ENCODE results near the gene TNIP1.

The TNIP1 gene

DNA sequence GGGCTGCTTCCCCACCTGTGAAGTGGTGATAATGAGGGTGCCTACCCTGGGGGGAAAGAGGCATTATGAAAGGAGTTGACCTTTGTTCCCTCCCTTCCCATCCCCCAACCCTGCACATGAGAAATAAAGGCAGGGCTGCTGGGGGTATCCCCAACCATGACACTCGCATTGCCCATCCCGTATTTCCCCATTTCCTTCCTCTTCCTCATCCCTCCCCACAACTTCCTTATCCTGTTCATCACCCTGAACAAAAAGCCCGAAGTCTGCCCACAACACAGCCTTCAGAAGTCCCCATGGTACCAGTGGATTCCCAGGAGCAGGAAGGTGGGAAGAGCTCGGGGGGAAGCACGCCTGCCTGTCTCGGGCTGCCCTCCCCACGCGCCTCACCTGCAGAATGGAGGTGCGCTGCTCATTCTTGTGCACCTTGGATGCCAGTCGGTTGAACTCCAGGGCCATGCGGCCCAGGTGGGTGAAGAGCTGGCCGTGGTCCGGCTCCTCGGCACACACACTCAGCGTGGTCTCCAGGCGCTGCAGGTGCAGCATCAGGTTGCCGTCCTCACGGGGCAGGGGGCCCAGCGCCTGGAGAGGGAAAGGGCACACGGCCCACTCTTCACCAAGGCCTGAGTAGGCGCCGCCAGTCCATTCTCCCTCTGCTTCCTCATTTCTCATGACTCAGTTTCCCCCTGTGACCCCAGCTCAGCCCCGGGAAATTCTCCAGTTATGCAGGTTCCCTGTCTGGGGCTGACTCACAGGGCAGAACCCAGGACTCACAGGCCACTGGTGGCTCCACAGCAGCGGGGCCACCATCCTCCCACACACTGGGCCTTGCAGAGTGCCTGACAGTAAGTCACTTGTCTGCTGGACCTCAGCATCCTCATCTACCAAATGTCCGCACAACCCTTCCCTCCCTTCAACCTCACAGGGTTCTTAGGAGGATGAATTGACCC lies 24.2 kb downstream of the TNIP1 start:
- no peak overlapping the region for H3K27ac ChIP-seq (ENCODE audit: insufficient read depth, low read depth, low read length, poor library complexity, severe bottlenecking)
- no peak overlapping the region for H3K4me3 ChIP-seq (ENCODE audit: insufficient read depth, low read depth, low read length)
- H3K27me3 ChIP-seq (ENCODE audit: control insufficient read depth, insufficient read depth, low read length, poor library complexity, severe bottlenecking) = no peaks in the 10 kb centered on the region
- no peaks in the 10 kb centered on the region for H3K36me3 ChIP-seq (ENCODE audit: control insufficient read depth, insufficient read depth, low read length)
- H3K9me3 ChIP-seq (ENCODE audit: control insufficient read depth, low read length) = no peaks in the 10 kb centered on the region
- 94 to 96% methylated on average over 25 of the region's 25 CpGs for WGBS, 2 experiments
- no peaks in the 10 kb centered on the region for H3K4me1 ChIP-seq (ENCODE audit: control insufficient read depth, insufficient read depth, low read length)

DNA sequence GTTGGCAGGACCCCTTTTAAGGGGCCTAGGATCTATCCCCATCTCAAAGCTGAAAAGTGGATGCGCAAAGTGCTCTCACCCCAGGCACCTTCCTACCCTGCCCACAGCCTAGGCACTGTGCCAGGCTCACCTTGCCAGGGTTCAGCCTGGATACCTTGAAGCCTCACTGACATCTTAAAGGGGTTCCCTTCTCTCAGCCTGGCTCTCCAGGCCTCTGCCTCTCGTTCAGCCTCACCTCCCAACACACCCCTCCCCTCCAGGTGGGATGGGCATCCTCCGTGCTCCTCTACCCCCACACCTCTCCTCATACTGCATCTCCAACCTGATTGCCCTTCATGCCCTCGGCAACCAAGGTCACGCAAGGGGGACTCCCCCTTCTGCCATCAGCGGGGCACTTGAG lies 25.5 kb downstream of the TNIP1 start:
- Histone ChIP-seq H3K9me3 (ENCODE audit: control insufficient read depth, low read length) (no peaks in the 10 kb centered on the region), H3K4me1 (ENCODE audit: control insufficient read depth, insufficient read depth, low read length) (no peaks in the 10 kb centered on the region), H3K27ac (ENCODE audit: insufficient read depth, low read depth, low read length, poor library complexity, severe bottlenecking) (no peak overlapping the region), H3K4me3 (ENCODE audit: insufficient read depth, low read depth, low read length) (no peak overlapping the region), H3K36me3 (ENCODE audit: control insufficient read depth, insufficient read depth, low read length) (peaks cover 5% of the 10 kb centered on the region), H3K27me3 (ENCODE audit: control insufficient read depth, insufficient read depth, low read length, poor library complexity, severe bottlenecking) (no peaks in the 10 kb centered on the region)
- 92 to 93% methylated on average over 6 of the region's 6 CpGs for WGBS, 2 experiments

DNA sequence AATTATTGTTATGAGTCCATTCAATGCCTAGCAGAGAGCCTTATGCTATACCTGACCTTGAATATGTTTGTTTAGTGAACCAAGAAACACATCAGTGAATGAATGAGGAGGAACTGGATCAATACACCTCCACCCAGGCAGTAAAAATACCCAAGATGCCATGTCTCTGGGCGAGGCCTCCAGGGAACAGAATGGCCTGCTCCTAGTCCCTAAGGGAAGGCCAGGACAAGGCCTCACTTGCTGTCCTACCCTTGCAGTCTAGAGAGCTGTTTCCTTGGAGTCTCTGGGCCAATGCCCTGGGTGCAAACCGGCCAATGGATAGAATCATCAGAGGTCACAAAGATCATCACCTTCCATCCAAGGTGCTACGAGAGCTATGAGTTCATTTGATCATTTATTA lies 26.1 kb downstream of the TNIP1 start:
- no peaks in the 10 kb centered on the region for H3K4me1 ChIP-seq (ENCODE audit: control insufficient read depth, insufficient read depth, low read length)
- no peak overlapping the region for H3K4me3 ChIP-seq (ENCODE audit: insufficient read depth, low read depth, low read length)
- H3K36me3 ChIP-seq (ENCODE audit: control insufficient read depth, insufficient read depth, low read length) = peaks cover 5% of the 10 kb centered on the region
- no peaks in the 10 kb centered on the region for H3K9me3 ChIP-seq (ENCODE audit: control insufficient read depth, low read length)
- H3K27me3 ChIP-seq (ENCODE audit: control insufficient read depth, insufficient read depth, low read length, poor library complexity, severe bottlenecking) = no peaks in the 10 kb centered on the region
- no peak overlapping the region for H3K27ac ChIP-seq (ENCODE audit: insufficient read depth, low read depth, low read length, poor library complexity, severe bottlenecking)
- WGBS, 2 experiments = 94% methylated on average over 3 of the region's 3 CpGs

DNA sequence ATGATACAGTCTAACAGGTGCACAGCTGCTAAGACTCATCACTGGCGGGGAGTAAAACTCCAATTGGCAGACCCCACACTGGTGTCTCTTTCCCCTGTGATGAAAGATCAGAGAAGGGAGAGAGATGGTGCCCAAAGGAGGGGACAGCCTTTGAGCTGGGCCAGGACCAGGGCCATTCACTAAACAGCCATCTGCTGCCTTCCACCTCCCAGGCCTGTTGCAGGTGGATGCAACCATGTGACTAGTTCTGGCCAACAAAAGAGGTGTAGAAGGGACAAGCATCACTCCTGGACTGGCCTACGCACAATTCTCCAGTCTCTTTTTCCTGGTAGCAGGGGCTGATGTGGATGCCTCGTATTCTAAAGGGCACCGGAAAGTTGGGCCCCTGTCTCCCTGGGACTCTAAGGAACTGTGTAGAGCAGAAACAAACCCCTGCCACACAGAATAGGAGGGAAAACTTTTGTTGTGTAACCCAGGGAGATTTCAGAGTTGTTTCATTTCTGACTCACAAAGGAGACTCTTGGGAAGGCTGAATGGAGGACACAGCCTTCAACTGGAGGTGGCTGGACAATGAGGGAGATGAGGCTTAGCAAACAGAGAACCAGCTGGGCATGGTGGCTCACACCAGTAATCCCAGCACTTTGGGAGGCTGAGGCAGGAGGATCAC lies 26.9 kb downstream of the TNIP1 start:
- Histone ChIP-seq H3K4me3 (ENCODE audit: insufficient read depth, low read depth, low read length) (no peak overlapping the region), H3K27me3 (ENCODE audit: control insufficient read depth, insufficient read depth, low read length, poor library complexity, severe bottlenecking) (no peaks in the 10 kb centered on the region), H3K9me3 (ENCODE audit: control insufficient read depth, low read length) (no peaks in the 10 kb centered on the region), H3K4me1 (ENCODE audit: control insufficient read depth, insufficient read depth, low read length) (no peaks in the 10 kb centered on the region), H3K27ac (ENCODE audit: insufficient read depth, low read depth, low read length, poor library complexity, severe bottlenecking) (no peak overlapping the region), H3K36me3 (ENCODE audit: control insufficient read depth, insufficient read depth, low read length) (peaks cover 9% of the 10 kb centered on the region)
- WGBS, 2 experiments = 91 to 96% methylated on average over 4 of the region's 4 CpGs

DNA sequence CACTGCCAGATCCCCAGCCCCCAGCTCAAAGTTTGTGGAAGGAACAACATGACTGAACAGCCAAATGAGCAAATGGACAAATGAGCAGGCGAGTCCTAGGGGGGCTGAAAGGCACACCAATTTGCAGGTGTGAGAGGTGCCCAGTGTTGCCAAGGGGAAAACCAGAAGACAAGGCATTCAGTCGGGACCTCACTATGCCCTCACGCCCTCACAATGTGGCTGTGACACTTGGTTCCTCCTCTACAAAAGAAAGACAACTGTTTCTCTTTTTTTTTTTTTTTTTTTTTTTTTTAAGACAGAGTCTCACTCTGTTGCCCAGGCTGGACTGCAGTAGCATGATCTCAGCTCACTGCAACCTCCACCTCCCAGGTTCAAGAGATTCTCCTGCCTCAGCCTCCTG lies 28.0 kb downstream of the TNIP1 start:
- no peaks in the 10 kb centered on the region for H3K9me3 ChIP-seq (ENCODE audit: control insufficient read depth, low read length)
- H3K27ac ChIP-seq (ENCODE audit: insufficient read depth, low read depth, low read length, poor library complexity, severe bottlenecking) = no peak overlapping the region
- H3K36me3 ChIP-seq (ENCODE audit: control insufficient read depth, insufficient read depth, low read length) = peaks cover 9% of the 10 kb centered on the region
- no peaks in the 10 kb centered on the region for H3K4me1 ChIP-seq (ENCODE audit: control insufficient read depth, insufficient read depth, low read length)
- no peaks in the 10 kb centered on the region for H3K27me3 ChIP-seq (ENCODE audit: control insufficient read depth, insufficient read depth, low read length, poor library complexity, severe bottlenecking)
- WGBS, 2 experiments = 86 to 89% methylated on average over 3 of the region's 3 CpGs
- no peak overlapping the region for H3K4me3 ChIP-seq (ENCODE audit: insufficient read depth, low read depth, low read length)

DNA sequence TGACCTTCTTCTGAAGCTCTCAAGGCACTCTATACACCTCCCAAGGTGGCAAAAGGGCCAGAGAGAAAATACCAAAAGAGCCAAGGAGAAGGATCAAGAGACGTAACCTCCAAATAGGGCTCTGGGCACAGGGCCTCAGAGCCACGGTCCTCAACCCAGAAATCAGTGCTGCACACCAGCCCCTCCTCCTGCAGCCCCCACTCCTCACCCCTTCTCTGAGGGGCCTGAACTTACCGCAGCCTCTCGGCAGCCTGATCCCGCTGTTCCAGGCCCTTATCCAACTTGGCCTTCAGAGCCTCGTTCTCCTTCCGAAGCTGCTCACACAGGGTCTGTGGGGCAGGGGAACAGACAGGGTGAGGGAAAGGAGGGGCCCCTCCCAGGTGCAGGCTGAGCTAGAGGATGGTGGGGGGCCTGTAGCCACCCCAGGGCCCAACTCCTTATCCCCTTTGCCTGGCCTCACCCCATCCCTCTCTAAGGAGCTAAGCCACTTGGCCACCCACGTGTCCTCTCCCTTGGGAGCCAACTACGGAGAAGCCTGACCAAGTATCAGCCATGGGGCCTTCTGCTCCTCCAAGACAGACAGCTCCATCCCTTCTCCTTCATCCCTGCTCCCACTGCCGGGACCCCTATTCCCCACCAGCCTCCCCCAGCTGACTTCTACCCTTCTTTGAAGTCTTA lies 28.8 kb downstream of the TNIP1 start:
- Histone ChIP-seq H3K4me1 (ENCODE audit: control insufficient read depth, insufficient read depth, low read length) (no peaks in the 10 kb centered on the region), H3K4me3 (ENCODE audit: insufficient read depth, low read depth, low read length) (no peak overlapping the region), H3K36me3 (ENCODE audit: control insufficient read depth, insufficient read depth, low read length) (peaks cover 9% of the 10 kb centered on the region), H3K27ac (ENCODE audit: insufficient read depth, low read depth, low read length, poor library complexity, severe bottlenecking) (no peak overlapping the region), H3K9me3 (ENCODE audit: control insufficient read depth, low read length) (no peaks in the 10 kb centered on the region), H3K27me3 (ENCODE audit: control insufficient read depth, insufficient read depth, low read length, poor library complexity, severe bottlenecking) (no peaks in the 10 kb centered on the region)
- WGBS, 2 experiments = 90% methylated on average over 10 of the region's 10 CpGs

DNA sequence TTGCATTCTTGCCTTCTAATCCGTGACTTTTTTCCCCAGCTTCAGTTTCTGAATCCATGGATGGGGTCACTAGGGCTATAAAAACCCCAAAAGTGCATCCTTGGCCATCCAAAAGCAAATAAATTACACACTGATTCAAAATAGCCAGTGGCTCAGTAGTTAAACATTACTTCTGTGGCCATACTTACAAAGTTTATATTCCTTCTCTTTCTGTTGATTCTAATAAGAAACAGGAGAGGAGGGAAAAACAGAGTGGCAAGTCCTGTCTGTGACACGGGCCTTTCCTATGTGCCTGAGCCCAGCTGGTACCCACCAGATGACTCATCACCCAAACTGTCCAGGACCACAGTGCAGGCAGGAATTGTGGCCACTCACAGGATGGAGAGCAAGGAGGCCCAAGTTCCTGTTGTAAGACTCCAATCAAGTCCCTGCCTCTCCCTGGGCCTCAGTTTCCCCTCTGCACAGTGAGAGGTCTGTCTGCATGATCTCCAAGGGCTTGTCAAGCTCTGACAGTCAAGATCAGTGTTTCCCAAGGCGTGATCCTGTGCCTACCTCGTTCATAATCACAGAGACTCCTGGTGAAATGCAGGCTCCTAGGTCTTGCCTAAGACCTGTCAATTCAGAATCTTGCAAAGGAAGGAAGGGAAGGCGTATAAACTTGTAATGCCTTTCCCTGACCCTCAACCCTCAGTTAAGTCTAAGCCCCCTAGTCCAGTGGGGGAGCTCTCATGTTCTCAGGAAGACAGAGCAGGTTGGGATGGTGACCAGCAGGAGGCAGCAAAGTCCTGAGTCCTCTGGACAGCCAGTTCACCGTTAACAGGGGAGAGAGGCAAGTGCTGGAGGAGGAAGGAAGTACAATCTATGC lies 29.5 kb downstream of the TNIP1 start:
- Histone ChIP-seq H3K27me3 (ENCODE audit: control insufficient read depth, insufficient read depth, low read length, poor library complexity, severe bottlenecking) (no peaks in the 10 kb centered on the region), H3K36me3 (ENCODE audit: control insufficient read depth, insufficient read depth, low read length) (peaks cover 9% of the 10 kb centered on the region)

DNA sequence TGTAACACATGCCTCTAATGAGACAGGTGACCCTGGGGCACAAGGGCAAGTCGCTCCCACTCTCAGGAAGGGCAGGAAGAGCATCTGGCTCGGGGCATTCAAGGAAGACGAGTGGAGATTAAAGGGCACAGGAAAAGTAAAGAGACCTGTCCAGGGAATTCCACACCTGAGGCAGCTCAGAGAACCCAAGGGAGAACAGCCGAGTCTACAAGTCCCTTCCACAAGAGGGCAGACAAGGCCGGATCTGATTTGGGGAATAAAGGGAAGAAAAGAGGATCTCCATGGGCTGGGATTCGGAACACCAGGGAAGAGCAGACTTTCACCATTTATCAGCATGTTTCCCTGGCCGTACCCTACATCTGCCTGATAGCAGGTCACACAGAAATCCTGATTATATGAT lies 32.3 kb downstream of the TNIP1 start:
- Histone ChIP-seq H3K27me3 (ENCODE audit: control insufficient read depth, insufficient read depth, low read length, poor library complexity, severe bottlenecking) (no peaks in the 10 kb centered on the region), H3K27ac (ENCODE audit: insufficient read depth, low read depth, low read length, poor library complexity, severe bottlenecking) (no peak overlapping the region), H3K4me1 (ENCODE audit: control insufficient read depth, insufficient read depth, low read length) (no peaks in the 10 kb centered on the region), H3K4me3 (ENCODE audit: insufficient read depth, low read depth, low read length) (no peak overlapping the region), H3K9me3 (ENCODE audit: control insufficient read depth, low read length) (no peaks in the 10 kb centered on the region), H3K36me3 (ENCODE audit: control insufficient read depth, insufficient read depth, low read length) (peaks cover 9% of the 10 kb centered on the region)
- 79 to 84% methylated on average over 7 of the region's 7 CpGs for WGBS, 2 experiments

More for the DNA sequence above, 29.5 kb downstream of the TNIP1 start:
- 73 to 78% methylated on average over 6 of the region's 6 CpGs for WGBS, 2 experiments
- H3K27ac ChIP-seq (ENCODE audit: insufficient read depth, low read depth, low read length, poor library complexity, severe bottlenecking) = no peak overlapping the region
- no peaks in the 10 kb centered on the region for H3K4me1 ChIP-seq (ENCODE audit: control insufficient read depth, insufficient read depth, low read length)
- no peaks in the 10 kb centered on the region for H3K9me3 ChIP-seq (ENCODE audit: control insufficient read depth, low read length)
- no peak overlapping the region for H3K4me3 ChIP-seq (ENCODE audit: insufficient read depth, low read depth, low read length)

DNA sequence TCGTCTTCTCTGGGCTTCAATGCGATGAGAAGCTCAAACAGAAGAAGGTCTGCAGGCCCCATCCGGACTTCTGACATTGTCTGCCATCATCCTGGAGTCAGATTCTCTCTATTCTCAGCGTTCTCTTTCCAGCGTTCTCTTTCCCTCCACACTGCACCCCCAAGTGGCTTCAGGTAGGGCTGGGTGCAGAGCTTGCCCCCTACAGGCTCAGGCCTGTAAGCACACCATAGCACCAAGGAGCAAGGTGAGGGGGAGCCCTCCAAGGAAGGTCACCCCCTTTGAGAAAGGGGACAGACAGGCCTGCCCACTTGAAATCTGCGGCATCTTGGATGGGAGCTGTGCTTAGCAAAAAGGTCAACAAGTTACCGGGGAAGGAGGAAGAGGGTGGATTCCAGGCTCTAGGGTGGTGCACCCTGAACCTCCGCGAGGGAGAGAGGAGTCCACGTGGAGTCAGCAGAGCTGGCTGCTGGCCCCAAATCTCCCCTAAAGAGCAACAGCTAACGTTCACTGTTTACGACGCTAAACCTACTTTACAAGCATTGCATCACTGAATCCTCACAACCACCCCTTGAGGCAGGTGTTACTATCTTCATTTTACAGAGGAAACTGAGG lies 32.9 kb downstream of the TNIP1 start:
- Histone ChIP-seq H3K36me3 (ENCODE audit: control insufficient read depth, insufficient read depth, low read length) (peaks cover 9% of the 10 kb centered on the region), H3K9me3 (ENCODE audit: control insufficient read depth, low read length) (no peaks in the 10 kb centered on the region), H3K4me3 (ENCODE audit: insufficient read depth, low read depth, low read length) (no peak overlapping the region), H3K27ac (ENCODE audit: insufficient read depth, low read depth, low read length, poor library complexity, severe bottlenecking) (no peak overlapping the region), H3K27me3 (ENCODE audit: control insufficient read depth, insufficient read depth, low read length, poor library complexity, severe bottlenecking) (no peaks in the 10 kb centered on the region), H3K4me1 (ENCODE audit: control insufficient read depth, insufficient read depth, low read length) (no peaks in the 10 kb centered on the region)
- 88% methylated on average over 13 of the region's 13 CpGs for WGBS, 2 experiments

Measured in ectodermal cell (in vitro differentiated cells).